Hematopoietic multipotent progenitor cell treated with erythropoietin and hydrocortisone succinate and interleukin-3 and kit ligand, for 4 days (in vitro differentiated cells): ENCODE results near the gene DHX8.
A peak's percentile ranks its signal among the peaks of the same experiment; 100 is the strongest.
"Not testable (repeated sequence)": the region's sequence is repeated elsewhere in the genome, so short reads cannot be mapped to it uniquely, and the experiment has no call there.

Experiments
- DNase-seq: peaks from one replicate; pipeline ENCODE4 v3.0.0-alpha.2; 2015

Gene DHX8

GRCh38 chr17:43483674-43484551, at the start of gene DHX8:
TSS of gene DHX8 (plus strand) at chr17:43483975. CDS start at chr17:43484038, 63 bp downstream.
- DNase-seq: peak; percentile 99

DNA sequence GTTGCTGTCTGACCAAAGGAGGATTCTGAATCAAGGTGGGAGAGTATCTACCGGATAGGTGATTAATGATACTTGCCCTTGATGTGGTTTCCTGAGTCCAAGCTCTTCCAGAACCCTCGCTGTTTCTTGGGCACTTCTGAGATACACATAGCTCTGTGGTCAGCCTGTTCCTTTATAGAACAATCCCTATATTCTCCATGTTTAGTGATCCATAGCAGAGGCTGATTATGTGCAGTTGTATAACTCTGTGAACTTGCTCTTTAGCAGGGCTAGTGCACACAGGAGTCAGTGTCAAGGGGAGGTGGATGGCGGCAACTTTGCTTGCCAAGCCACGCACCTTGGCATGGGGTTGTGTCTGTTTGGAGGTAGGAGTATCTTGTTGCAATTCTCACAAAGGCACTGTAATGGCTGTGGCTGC, 48.9 kb upstream of the DHX8 start:
- no peak for DNase-seq

DNA sequence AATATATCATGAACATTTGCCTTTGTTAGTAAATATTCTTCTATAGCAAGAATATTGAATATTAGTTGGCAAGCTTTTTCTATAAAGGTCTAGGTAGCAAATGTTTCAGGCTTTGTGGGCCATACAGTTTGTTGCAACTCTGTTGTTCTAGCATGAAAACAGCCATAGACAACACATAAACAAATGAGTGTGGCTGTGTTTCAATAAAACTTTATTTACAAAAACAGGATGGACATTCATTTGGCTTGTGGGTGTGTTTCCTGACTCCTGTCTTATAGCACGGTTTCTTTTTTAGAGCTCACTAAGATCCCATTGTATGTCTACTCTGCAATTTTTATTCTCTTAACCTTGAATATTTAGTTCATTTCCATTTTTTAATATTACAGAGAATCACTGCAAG, 46.0 kb upstream of the DHX8 start:
- no peak for DNase-seq

GRCh38 chr17:43438626-43439025, 45.1 kb upstream of the DHX8 start:
- DNase-seq: no peak

DNA sequence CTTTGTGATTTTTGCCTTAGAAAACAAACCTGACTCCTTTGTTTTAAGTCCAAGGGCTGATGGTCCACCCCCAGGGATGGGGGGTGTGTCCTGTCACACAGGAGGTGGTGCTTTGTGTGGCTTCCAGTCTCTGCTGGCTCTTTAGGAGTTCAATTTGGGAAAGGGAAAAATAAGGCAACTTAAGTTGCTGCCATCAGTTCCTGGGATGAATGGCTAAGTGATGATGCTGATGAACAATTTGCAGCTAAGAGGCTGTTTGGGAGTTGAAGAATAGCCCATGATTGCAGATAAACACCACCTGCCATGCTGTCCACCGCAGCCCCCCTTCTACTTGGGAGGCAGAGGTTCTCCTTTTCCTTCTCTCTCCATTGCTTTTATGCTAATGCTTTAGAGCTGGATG, 44.7 kb upstream of the DHX8 start:
- DNase-seq: no peak

GRCh38 chr17:43442711-43443110, 41.1 kb upstream of the DHX8 start:
- no peak for DNase-seq

DNA sequence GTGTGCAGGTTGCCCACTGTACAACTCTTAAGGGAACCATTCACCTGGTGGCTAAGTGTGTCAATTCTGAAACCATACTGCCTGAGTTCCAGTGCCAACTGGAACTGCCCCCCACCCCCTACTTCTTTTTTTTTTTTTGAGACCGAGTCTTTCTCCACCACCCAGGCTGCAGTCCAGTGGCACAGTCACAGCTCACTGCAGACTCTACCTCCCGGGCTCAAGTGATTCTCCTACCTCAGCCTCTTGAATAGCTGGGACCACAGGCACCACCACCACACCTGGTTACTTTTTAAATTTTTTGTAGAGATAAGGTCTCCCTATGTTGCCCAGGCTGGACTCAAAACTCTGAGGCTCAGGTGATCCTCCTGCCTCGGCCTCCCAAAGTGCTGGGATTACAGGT, 40.4 kb upstream of the DHX8 start:
- DNase-seq: no peak

DNA sequence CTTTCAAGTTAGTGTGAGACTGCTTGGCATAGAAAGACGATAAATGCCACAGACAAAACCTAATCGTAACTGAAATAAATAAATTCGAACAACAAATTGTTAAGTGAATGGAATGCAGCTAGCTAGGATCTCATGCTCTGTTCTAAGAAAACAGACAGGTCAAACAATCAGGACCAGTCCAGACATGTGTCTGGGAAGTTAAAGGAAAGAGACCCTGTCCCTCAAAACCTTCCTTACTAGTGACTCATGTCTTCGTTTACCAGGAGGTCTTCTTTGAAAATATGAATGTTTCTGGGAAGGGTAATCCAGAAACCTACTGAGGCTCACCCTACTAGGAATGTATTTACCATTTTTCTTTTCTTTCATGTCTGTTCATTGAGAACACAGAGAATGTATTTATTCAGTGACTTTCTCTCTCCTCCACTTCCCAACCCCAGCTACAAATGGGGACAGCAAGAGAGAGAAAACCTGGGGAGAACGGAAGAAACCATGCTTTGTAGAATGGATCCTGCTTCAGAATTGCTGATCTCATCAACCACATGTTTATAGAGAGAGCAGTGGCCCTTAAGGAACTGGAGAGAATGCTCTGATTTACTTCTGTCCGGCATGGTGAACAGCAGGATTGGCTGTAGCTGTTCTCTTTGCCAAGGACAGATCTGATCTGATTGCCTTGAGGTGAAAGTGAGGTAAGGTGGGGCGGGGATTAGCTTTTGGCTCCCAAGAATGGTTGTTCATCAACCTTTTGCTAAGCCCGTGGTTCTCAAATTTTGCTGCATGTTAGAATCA, 39.4 kb upstream of the DHX8 start:
- no peak for DNase-seq

DNA sequence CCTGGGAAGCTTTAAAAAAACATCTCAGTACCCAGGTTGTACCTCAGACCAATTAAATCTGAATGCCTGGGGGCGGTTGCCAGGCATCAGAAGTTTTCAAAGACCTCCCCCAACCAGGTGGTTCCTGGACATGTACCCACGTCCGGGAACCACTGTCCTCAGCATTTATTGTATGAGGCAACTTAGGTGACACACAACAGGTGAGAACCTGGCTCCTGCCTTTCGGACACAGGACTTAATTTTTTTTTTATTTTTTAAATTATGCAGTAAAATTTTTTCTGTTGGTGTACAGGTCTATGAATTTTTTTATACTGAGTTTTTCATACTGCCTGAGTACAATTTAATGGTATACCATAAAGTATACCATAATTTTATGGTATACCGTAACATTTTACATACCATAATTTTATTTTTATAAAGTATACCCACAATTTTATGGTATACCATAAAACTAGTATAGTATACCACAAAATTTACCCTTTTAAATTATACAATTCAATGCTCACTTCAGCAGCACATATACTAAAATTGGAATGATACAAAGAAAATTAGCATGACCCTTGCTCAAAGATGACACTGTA, 38.7 kb upstream of the DHX8 start:
- DNase-seq: no peak

- no peak for DNase-seq
Observed at GRCh38 chr17:43446773-43447172, 37.0 kb upstream of the DHX8 start.

DNA sequence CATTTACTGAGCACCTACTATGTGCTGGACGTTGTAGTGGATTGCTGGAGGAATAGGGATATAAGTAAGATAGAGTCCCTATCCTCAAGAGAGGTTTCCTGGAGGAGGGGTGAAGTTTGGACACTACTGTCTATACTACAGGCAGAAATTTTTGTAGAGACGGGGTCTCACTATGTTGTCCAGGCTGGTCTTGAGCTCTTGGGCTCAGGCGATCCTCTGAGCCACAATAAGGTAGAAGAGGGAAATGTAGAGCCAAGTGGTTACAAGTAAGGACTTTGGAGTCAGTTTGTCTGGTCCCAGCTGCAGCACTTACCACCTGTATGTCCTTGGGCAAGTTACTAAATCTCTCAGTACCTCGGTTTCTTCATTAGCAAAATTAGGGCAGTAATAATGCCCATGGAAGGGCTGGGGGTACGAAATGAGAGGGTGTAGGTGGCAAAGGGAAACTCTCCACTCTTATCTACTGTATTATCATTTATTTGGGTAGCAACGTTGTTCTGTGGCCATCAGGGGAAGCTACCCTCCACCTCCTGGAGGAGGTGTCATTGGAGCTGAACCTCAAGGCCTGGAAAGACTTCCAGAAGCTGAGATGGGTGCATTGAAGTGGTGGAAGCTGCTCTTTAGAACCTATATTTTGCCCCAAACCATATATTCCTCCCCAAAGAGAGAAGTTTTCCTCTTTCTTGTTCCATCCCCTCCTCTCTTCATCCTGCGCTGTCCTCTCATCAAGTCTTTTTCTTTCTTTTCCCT, 34.9 kb upstream of the DHX8 start:
- no peak for DNase-seq

- DNase-seq: no peak
Observed at GRCh38 chr17:43449470-43450248, 34.1 kb upstream of the DHX8 start.

DNA sequence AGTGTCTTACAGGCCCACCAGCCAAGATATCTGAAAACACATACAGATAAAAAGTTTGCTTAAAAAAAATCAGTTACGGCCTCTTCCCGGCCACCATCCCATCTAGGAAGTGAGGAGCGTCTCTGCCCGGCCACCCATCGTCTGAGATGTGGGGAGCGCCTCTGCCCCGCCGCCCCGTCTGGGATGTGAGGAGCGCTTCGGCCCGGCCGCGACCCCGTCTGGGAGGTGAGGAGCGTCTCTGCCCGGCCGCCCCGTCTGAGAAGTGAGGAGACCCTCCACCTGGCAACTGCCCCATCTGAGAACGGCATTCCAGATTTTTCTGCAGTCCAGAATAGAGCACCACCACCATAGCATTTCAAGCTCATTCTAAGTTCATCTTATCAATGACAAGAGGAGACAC, 33.0 kb upstream of the DHX8 start:
- not testable (repeated sequence) for DNase-seq

DNA sequence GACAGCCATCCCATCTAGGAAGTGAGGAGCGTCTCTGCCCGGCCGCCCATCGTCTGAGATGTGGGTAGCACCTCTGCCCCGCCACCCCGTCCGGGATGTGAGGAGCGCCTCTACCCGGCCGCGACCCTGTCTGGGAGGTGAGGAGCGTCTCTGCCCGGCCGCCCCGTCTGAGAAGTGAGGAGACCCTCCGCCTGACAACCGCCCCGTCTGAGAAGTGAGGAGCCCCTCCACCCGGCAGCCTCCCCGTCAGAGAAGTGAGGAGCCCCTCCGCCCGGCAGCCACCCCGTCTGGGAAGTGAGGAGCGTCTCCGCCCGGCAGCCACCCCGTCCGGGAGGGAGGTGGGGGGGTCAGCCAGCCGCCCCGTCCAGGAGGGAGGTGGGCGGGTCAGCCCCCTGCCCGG, 32.0 kb upstream of the DHX8 start:
- DNase-seq: not testable (repeated sequence)

GRCh38 chr17:43453331-43453812, 30.4 kb upstream of the DHX8 start:
- no peak for DNase-seq

DNA sequence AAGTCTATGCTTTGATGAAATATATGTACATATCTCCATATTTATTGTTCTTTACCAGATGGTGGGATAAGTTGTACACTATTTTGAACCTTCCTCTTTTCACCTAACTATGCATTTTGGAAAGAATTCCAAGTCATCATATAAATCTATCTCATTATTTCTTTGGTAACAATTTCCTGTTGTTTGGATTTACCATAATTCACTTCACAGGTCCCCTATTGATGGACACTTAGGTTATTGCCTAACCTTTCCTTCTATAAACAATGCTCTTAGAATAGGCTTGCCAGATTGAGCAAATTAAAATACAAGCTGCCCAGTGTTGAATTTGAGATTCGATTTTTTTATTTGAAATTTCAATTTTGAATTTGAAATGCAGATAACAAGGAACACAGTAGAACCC, 28.9 kb upstream of the DHX8 start:
- DNase-seq: no peak

DNA sequence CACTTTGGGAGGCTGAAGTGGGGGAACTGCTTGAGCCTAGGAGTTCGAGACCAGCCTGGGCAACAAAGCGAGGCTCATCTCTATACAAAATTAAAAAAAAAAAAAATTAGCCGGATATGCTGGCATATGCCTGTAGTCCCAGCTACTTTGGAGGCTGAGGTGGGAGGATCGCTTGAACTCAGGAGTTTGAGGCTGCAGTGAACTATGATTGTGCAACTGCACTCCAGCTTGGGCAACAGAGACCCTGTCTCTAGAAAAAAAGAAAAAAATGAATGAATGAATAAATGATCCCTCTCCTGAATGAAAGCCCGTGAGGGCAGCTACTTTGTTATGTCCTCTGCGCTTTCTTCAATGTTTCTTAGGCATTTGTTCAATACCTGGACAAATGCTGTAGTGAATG, 27.7 kb upstream of the DHX8 start:
- no peak for DNase-seq

GRCh38 chr17:43456661-43457361, 27.0 kb upstream of the DHX8 start:
- peak; percentile 42 for DNase-seq

DNA sequence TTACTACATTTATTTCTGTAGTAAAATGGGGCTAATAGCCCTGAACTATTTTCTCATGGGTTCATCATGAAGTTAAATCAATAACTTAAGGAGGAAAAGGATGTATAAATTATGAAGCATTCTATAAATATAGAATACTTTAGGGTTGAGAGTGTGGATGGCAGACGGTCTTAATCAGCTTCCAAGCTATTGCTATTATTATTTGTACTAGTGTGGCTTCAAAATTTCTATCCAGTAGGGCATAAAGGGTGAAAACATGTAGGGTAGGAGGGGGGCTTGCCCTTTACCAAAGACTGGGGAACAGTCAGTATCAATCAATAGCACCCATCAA, 26.4 kb upstream of the DHX8 start:
- DNase-seq: no peak

DNA sequence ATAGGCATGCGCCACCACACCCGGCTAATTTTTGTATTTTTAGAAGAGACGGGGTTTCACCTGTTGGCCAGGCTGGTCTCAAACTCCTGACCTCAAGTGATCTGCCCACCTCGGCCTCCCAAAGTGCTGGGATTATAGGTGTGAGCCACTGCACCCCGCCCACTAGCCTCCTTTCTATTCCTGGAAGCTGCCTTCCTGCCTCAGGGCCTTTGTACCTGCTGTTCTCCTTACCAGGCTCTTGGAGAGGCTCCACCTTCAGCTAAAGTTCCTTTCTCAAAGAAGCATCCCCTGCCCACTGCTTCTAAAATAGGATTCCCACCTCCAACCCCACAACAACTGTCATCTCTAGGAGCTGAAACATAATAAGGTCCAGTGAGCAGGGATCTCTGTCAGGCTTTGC, 23.9 kb upstream of the DHX8 start:
- DNase-seq: not testable (repeated sequence)

GRCh38 chr17:43461185-43461584, 22.6 kb upstream of the DHX8 start:
- no peak for DNase-seq

- DNase-seq: not testable (repeated sequence)
Observed at GRCh38 chr17:43462569-43462968, 21.2 kb upstream of the DHX8 start.
